Measurements from ENCODE around the gene TMEM62.
"Not testable (repeated sequence)": the region's sequence is repeated elsewhere in the genome, so short reads cannot be mapped to it uniquely, and the experiment has no call there.

Gene TMEM62

GRCh38 chr15:43210807-43211206, 77.4 kb downstream of the TMEM62 start:
- no peak for DNase-seq

- DNase-seq, result no peak
Observed at GRCh38 chr15:43211224-43211735, 77.9 kb downstream of the TMEM62 start.

- DNase-seq, result no peak
Observed at GRCh38 chr15:43212299-43212698, 78.9 kb downstream of the TMEM62 start.

GRCh38 chr15:43212951-43213350, 79.6 kb downstream of the TMEM62 start:
- no peak for DNase-seq

GRCh38 chr15:43213466-43213865, 80.1 kb downstream of the TMEM62 start:
- no peak for DNase-seq

GRCh38 chr15:43214169-43214568, 80.8 kb downstream of the TMEM62 start:
- no peak for DNase-seq

- DNase-seq, result no peak
Observed at GRCh38 chr15:43214592-43215295, 81.4 kb downstream of the TMEM62 start.

- DNase-seq, result no peak
Observed at GRCh38 chr15:43215961-43216360, 82.6 kb downstream of the TMEM62 start.

GRCh38 chr15:43218908-43219706, 85.7 kb downstream of the TMEM62 start:
- DNase-seq, result no peak

- DNase-seq, result no peak
Observed at GRCh38 chr15:43219929-43220928, 86.8 kb downstream of the TMEM62 start.

- no peak for DNase-seq
Observed at GRCh38 chr15:43220991-43221403, 87.6 kb downstream of the TMEM62 start, which contains the start of gene EPB42. EPB42 (minus strand) TSS chr15:43221018; CDS start chr15:43220825, 193 bp downstream.

- DNase-seq, result no peak
Observed at GRCh38 chr15:43221422-43221821, 88.0 kb downstream of the TMEM62 start.

- peak; percentile 48 for DNase-seq
Observed at GRCh38 chr15:43225201-43225949, 92.0 kb downstream of the TMEM62 start.

GRCh38 chr15:43225950-43226255, 92.5 kb downstream of the TMEM62 start:
- DNase-seq, result not testable (repeated sequence)

- DNase-seq, result no peak
Observed at GRCh38 chr15:43226436-43227305, 93.3 kb downstream of the TMEM62 start.

- DNase-seq, result no peak
Observed at GRCh38 chr15:43229977-43230376, 96.6 kb downstream of the TMEM62 start.

- DNase-seq, result no peak
Observed at GRCh38 chr15:43230640-43231115, 97.3 kb downstream of the TMEM62 start.

GRCh38 chr15:43232289-43232874, 99.0 kb downstream of the TMEM62 start:
- no peak for DNase-seq

Data from fibroblast of skin of abdomen (primary cell).